ENCODE measurements around the gene MSI2.

The MSI2 gene

GRCh38 chr17:57556977-57557376, 300.7 kb downstream of the MSI2 start:
- DNase-seq (ENCODE audit: low spot score): no peak

- no peak for DNase-seq (ENCODE audit: low spot score)
These were observed 301.1 kb downstream of the MSI2 start for GRCh38 chr17:57557416-57557815.

GRCh38 chr17:57557834-57558681, 301.7 kb downstream of the MSI2 start:
- DNase-seq (ENCODE audit: low spot score): peak; percentile 38

GRCh38 chr17:57559226-57559625, 302.9 kb downstream of the MSI2 start:
- DNase-seq (ENCODE audit: low spot score): no peak

- no peak for DNase-seq (ENCODE audit: low spot score)
These were observed 303.5 kb downstream of the MSI2 start for GRCh38 chr17:57559634-57560318.

- no peak for DNase-seq (ENCODE audit: low spot score)
These were observed 304.0 kb downstream of the MSI2 start for GRCh38 chr17:57560319-57560705.

GRCh38 chr17:57561072-57561861, 304.9 kb downstream of the MSI2 start:
- peak; percentile 88 for DNase-seq (ENCODE audit: low spot score)

GRCh38 chr17:57562184-57562698, 305.9 kb downstream of the MSI2 start:
- no peak for DNase-seq (ENCODE audit: low spot score)

- DNase-seq (ENCODE audit: low spot score): peak; percentile 17
These were observed 307.6 kb downstream of the MSI2 start for GRCh38 chr17:57563958-57564357.

- no peak for DNase-seq (ENCODE audit: low spot score)
These were observed 308.9 kb downstream of the MSI2 start for GRCh38 chr17:57565176-57565575.

- DNase-seq (ENCODE audit: low spot score): no peak
These were observed 310.4 kb downstream of the MSI2 start for GRCh38 chr17:57566721-57567120.

- DNase-seq (ENCODE audit: low spot score): no peak
These were observed 310.9 kb downstream of the MSI2 start for GRCh38 chr17:57567251-57567650.

GRCh38 chr17:57568340-57568739, 312.0 kb downstream of the MSI2 start:
- no peak for DNase-seq (ENCODE audit: low spot score)

GRCh38 chr17:57569021-57569420, 312.7 kb downstream of the MSI2 start:
- no peak for DNase-seq (ENCODE audit: low spot score)

- DNase-seq (ENCODE audit: low spot score): no peak
These were observed 313.5 kb downstream of the MSI2 start for GRCh38 chr17:57569853-57570252.

- no peak for DNase-seq (ENCODE audit: low spot score)
These were observed 314.5 kb downstream of the MSI2 start for GRCh38 chr17:57570724-57571344.

- no peak for DNase-seq (ENCODE audit: low spot score)
These were observed 315.7 kb downstream of the MSI2 start for GRCh38 chr17:57572062-57572461.

GRCh38 chr17:57572600-57572999, 316.3 kb downstream of the MSI2 start:
- no peak for DNase-seq (ENCODE audit: low spot score)

GRCh38 chr17:57574040-57574513, 317.8 kb downstream of the MSI2 start:
- DNase-seq (ENCODE audit: low spot score): no peak

- DNase-seq (ENCODE audit: low spot score): no peak
These were observed 320.4 kb downstream of the MSI2 start for GRCh38 chr17:57576744-57577143.

GRCh38 chr17:57577751-57578607, 321.7 kb downstream of the MSI2 start:
- no peak for DNase-seq (ENCODE audit: low spot score)
